Muscle of leg (tissue), 16 donors: Measurements from ENCODE around the gene ZGRF1. TPM values are rescaled to one million over a fixed set of nuclear protein-coding genes. Genes with fewer than 3 reads are reported as not detected.

Experiments
- DNase-seq: peaks from one replicate; pipeline ENCODE4 v3.0.0; 2013
- H3K27ac ChIP-seq: one replicate; pipeline ENCODE4 v1.5.1; 2013; ENCODE audit warnings: mild to moderate bottlenecking, low read length, control low read depth
- H3K27me3 ChIP-seq: one replicate; pipeline ENCODE4 v1.6.1; 2013; ENCODE audit warnings: low read length; ENCODE audit not compliant: control insufficient read depth, insufficient read depth
- H3K36me3 ChIP-seq: one replicate; pipeline ENCODE4 v1.6.1; 2013; ENCODE audit warnings: low read length; ENCODE audit not compliant: control insufficient read depth, insufficient read depth
- H3K4me1 ChIP-seq: one replicate; pipeline ENCODE4 v1.6.1; 2013; ENCODE audit warnings: low read length; ENCODE audit not compliant: control insufficient read depth, insufficient read depth
- H3K4me3 ChIP-seq: one replicate; pipeline ENCODE4 v1.5.1; 2013; ENCODE audit warnings: low read length, control low read depth
- H3K9me3 ChIP-seq: replicated peaks from 2 replicates; pipeline ENCODE4 v1.6.1; 2013; ENCODE audit warnings: low read depth, low read length; ENCODE audit not compliant: control insufficient read depth
- WGBS: methylation state at CpG from one replicate; pipeline ENCODE4 v1.1.5; 2013; ENCODE audit warnings: missing lambda C conversion rate; ENCODE audit not compliant: insufficient coverage; 5-methylcytosine and 5-hydroxymethylcytosine counted together
- long read RNA-seq, 11 donors: transcript quantifications; one replicate each; lab custom pipeline, GENCODE V29; 2026
- polyA plus RNA-seq, 8 donors: library from polyadenylated mRNA; unstranded; fragments of 120-200 nt; gene quantifications; one replicate each; pipeline versions ENCODE4 v1.2.1 to v1.2.3, GENCODE V29; 2013; ENCODE audit warnings: inconsistent platforms in 1 of 8, low replicate concordance in 1 of 8; ENCODE audit not compliant: insufficient read length in 8 of 8, insufficient read depth in 1 of 8
- total RNA-seq: library from RNA; stranded (reverse); fragments of 120-200 nt; gene quantifications from one replicate; pipeline ENCODE4 v1.2.4, GENCODE V29; 2013

The ZGRF1 gene, protein sequence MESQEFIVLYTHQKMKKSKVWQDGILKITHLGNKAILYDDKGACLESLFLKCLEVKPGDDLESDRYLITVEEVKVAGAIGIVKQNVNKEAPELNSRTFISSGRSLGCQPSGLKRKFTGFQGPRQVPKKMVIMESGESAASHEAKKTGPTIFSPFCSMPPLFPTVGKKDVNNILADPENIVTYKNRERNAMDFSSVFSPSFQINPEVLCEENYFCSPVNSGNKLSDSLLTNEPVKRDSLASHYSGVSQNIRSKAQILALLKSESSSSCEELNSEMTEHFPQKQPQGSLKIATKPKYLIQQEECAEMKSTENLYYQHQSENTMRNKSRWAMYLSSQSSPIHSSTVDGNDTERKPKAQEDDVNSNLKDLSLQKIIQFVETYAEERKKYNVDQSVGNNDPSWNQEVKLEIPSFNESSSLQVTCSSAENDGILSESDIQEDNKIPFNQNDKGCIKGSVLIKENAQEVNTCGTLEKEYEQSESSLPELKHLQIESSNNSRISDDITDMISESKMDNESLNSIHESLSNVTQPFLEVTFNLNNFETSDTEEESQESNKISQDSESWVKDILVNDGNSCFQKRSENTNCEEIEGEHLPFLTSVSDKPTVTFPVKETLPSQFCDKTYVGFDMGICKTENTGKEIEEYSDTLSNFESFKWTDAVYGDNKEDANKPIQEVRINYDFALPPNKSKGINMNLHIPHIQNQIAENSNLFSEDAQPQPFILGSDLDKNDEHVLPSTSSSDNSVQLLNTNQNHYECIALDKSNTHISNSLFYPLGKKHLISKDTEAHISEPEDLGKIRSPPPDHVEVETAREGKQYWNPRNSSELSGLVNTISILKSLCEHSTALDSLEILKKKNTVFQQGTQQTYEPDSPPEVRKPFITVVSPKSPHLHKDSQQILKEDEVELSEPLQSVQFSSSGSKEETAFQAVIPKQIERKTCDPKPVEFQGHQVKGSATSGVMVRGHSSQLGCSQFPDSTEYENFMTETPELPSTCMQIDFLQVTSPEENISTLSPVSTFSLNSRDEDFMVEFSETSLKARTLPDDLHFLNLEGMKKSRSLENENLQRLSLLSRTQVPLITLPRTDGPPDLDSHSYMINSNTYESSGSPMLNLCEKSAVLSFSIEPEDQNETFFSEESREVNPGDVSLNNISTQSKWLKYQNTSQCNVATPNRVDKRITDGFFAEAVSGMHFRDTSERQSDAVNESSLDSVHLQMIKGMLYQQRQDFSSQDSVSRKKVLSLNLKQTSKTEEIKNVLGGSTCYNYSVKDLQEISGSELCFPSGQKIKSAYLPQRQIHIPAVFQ (N-terminal part only)
- total RNA-seq (13.8 TPM), polyA plus RNA-seq (10 to 100 TPM in 3 of 8 donors, 1 to 10 TPM in 5; 6.2 to 11.5 (median 8.7) TPM)
- long read RNA-seq, donor 1, result 0 reads
- long read RNA-seq, donor 2, result 0 reads
- long read RNA-seq, donor 3, partial matches to known transcripts, result 137 of 151 reads
- long read RNA-seq, donor 3, other reads (novel, unspliced or antisense), result 14 of 151 reads
- long read RNA-seq, donor 4, result 0 reads
- long read RNA-seq, donor 5, partial matches to known transcripts, result 0 of 5 reads
- long read RNA-seq, donor 5, other reads (novel, unspliced or antisense), result 0 of 5 reads
- long read RNA-seq, donor 6, result 0 reads
- long read RNA-seq, donor 7, result 0 reads
- long read RNA-seq, donor 8, partial matches to known transcripts, result 117 of 123 reads
- long read RNA-seq, donor 8, other reads (novel, unspliced or antisense), result 6 of 123 reads
- long read RNA-seq, donor 9, partial matches to known transcripts, result 5 of 6 reads
- long read RNA-seq, donor 9, other reads (novel, unspliced or antisense), result 0 of 6 reads
- long read RNA-seq, donor 10, partial matches to known transcripts, result 333 of 344 reads
- long read RNA-seq, donor 10, other reads (novel, unspliced or antisense), result 10 of 344 reads
- long read RNA-seq, donor 11, result 0 reads

DNA sequence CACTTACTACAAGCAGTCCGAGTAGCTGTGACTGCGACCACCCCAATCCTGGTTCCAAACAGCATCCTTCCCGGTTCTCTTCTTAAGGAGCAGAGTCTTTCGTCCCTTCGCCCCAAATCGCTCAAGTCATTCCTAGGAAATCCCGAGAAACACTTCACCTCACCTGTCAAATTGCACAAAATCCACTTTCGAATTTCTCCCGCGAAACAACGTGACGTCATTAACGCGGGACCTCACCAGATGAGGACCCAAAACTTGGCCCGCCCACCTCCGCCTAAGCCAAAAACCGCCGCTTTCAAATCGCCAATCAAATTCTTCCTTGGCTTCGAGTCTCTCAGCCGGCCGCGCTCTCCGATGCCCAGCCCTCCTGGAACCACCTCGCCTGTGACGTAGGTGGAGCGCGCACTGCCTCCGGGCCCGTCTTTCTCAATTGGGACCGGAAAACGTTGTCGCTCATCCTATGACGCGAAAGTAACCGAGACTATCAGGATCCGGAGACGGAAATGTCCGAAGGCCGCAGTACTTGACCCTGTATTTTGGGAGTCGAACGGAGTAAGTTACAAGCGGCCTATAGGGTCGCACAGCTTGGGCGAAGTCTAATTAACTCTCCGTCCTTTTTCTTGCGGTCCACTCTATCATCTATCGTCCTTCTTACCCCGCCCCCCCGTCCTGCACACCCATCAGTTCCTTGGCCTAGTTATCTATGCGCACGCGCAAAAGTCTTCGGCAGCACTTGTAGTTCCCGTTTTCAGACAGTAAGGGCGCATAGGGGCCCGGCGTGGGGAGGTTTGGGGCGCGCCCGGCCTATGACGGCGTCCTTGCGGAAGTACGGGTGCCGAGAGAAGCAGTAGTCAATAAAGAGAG lies at the start of gene ZGRF1, which contains the start of gene LARP7:
TSS of gene ZGRF1 (minus strand) at position 222 of the 864 bp plus-strand sequence. CDS start 3,733 bp downstream, outside the sequence.
TSS of gene LARP7 (plus strand) at position 456 of the 864 bp plus-strand sequence. CDS start 7,527 bp downstream, outside the sequence.
- peaks cover 5% of the 10 kb centered on the region for H3K4me1 ChIP-seq
- H3K36me3 ChIP-seq, result peaks cover 2% of the 10 kb centered on the region
- under 1% methylated on average over 55 of the region's 66 CpGs for WGBS
- H3K27me3 ChIP-seq, result no peaks in the 10 kb centered on the region
- H3K4me3 ChIP-seq, result peak within 1 kb of the TSS; percentile 80
- no peaks in the 10 kb centered on the region for H3K9me3 ChIP-seq
- DNase-seq, result peak; percentile 100
- H3K27ac ChIP-seq, result peak within 1 kb of the TSS; percentile 99

DNA sequence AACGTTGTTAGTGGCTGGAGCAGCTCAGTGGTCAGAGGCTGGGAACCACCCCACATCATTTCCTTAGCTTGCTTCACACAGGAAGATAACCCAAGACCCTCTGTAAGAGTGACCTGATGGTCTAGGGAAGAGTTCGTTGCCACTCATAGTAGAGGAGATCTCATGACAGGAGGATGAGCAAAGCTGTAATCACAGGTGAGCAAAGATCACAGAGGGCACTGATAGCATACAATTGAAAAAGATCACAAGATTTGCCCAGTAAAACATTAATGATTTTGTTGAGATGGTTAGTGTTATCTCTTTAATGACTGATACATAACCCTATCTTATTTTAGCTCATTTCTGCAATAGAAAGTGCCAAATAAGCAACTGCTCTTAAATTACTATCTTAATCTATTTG lies 44.3 kb upstream of the ZGRF1 start:
- Histone ChIP-seq H3K27me3 (no peaks in the 10 kb centered on the region), H3K36me3 (no peaks in the 10 kb centered on the region), H3K4me3 (no peak overlapping the region), H3K9me3 (no peaks in the 10 kb centered on the region), H3K4me1 (no peaks in the 10 kb centered on the region), H3K27ac (no peak overlapping the region)
- DNase-seq, result no peak
- WGBS, result 100% methylated on average over 1 of the region's 2 CpGs

DNA sequence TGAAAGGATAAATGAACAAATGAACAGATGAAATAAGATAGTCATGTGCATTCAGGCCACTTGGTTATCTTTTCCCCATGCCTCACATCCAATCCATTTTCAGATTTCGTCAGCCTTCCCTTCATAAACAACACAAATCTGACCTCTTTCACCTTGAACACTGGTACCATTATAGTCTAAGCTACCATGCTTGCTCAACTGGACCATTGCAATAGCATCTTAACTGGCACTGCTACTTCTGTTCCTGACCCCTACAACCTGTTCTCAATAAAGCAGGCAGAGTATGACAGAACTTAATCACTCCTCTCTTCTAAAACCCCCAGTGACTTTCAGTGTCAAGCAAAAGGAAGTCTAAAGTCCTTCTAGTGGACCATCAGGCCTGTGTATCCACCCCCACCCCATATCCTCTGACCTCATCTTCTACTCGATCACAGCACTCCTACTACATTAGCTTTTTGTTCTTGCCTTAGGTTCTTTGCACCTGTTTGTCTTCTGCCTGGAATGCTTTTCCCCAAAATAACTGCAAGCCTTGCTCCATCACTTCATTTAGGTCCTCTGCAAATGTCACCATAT lies 40.9 kb upstream of the ZGRF1 start:
- no peaks in the 10 kb centered on the region for H3K9me3 ChIP-seq
- DNase-seq, result no peak
- H3K36me3 ChIP-seq, result no peaks in the 10 kb centered on the region
- H3K4me3 ChIP-seq, result no peak overlapping the region
- 76% methylated on average over 2 of the region's 2 CpGs for WGBS
- peaks cover under 1% of the 10 kb centered on the region for H3K4me1 ChIP-seq
- no peak overlapping the region for H3K27ac ChIP-seq
- no peaks in the 10 kb centered on the region for H3K27me3 ChIP-seq

DNA sequence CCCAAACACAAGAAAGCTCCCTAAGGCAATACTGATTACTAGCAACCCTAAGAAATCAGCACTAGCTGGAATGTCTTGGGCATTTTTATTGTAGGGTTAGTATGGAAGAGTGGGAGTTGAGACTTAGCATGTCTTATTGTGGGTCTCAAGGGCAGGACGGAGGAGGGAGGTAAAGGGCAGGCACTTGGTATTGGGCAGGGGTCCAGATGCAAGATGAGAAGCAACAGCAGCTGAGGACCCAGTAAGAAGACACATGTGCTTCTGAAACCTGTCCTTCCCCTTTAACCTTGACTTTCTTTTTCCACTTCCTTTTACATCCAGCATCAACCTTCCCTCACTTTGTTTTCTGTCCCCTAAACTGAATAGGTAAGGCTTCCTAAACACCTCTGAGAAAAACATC lies 37.7 kb upstream of the ZGRF1 start:
- Histone ChIP-seq H3K27ac (peak overlapping the region; percentile 65), H3K4me1 (peaks cover 3% of the 10 kb centered on the region), H3K4me3 (no peak overlapping the region), H3K9me3 (no peaks in the 10 kb centered on the region), H3K27me3 (no peaks in the 10 kb centered on the region), H3K36me3 (no peaks in the 10 kb centered on the region)
- DNase-seq, result peak; percentile 73
- 71% methylated on average over 1 of the region's 1 CpG for WGBS

DNA sequence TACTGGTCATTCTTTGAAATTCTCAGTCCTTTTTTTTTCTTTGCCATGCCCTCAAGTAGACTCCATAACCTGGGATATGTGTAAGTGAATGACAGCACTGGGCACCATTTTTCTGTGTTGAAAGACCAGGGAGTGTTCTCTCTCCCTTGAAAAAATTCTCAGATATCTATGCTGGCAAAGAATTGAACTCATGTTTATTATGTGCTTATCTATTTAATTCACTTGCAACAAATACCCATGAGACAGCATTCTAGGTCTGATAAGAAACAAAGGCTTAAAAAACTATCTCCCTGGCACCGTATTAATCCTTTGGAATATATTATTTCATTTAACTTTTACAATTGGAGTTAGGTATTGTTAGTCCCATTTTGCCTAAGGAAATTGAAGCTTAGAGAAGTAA lies 37.0 kb upstream of the ZGRF1 start:
- Histone ChIP-seq H3K36me3 (no peaks in the 10 kb centered on the region), H3K9me3 (no peaks in the 10 kb centered on the region), H3K4me3 (no peak overlapping the region), H3K27me3 (no peaks in the 10 kb centered on the region), H3K27ac (peak overlapping the region; percentile 48), H3K4me1 (peaks cover 3% of the 10 kb centered on the region)
- DNase-seq, result no peak
- no CpG with 5 or more reads among the region's 1 CpG for WGBS

DNA sequence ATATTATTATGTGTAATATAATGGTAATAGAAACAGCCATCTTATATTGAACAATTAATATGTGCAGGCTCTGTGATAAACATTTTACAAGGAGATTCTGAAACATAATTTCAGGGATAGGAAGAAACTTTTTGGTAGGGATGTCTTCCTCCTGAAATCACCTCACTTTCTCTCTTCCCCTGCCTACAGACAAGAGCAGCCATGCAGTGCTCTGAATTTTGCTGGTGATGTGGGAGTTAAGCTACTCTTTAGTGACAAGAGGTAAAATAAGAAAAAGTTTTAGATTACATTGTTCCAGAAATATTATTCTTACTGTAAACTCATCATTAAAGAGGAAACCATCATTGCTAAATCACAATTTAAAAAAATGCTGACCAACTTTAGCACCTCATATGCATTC lies 36.4 kb upstream of the ZGRF1 start:
- H3K9me3 ChIP-seq, result no peaks in the 10 kb centered on the region
- DNase-seq, result no peak
- no peak overlapping the region for H3K4me3 ChIP-seq
- H3K4me1 ChIP-seq, result peaks cover 3% of the 10 kb centered on the region
- no peaks in the 10 kb centered on the region for H3K36me3 ChIP-seq
- H3K27ac ChIP-seq, result no peak overlapping the region
- H3K27me3 ChIP-seq, result no peaks in the 10 kb centered on the region

DNA sequence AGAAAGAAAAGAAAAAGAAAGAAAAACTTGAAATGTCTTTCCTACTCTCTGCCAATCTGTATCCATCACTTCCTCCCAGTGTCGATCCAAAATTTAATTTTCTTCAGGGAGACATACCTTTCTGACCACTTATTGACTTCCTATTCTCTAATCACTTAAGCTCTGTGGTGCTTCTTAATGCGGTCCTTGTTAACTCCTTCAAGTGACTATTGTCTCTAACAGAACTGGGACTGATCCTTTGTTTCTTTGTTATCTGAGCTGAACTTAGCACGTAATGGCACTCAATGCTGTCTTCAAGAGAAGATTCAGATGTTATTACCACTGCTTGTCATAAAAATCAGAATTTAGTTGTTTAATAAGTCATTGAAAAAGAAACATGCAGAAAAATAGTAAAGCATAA lies 31.4 kb upstream of the ZGRF1 start:
- no peaks in the 10 kb centered on the region for H3K27me3 ChIP-seq
- no peaks in the 10 kb centered on the region for H3K9me3 ChIP-seq
- 88% methylated on average over 2 of the region's 3 CpGs for WGBS
- DNase-seq, result no peak
- no peak overlapping the region for H3K27ac ChIP-seq
- no peaks in the 10 kb centered on the region for H3K36me3 ChIP-seq
- H3K4me1 ChIP-seq, result peaks cover 3% of the 10 kb centered on the region
- H3K4me3 ChIP-seq, result no peak overlapping the region

DNA sequence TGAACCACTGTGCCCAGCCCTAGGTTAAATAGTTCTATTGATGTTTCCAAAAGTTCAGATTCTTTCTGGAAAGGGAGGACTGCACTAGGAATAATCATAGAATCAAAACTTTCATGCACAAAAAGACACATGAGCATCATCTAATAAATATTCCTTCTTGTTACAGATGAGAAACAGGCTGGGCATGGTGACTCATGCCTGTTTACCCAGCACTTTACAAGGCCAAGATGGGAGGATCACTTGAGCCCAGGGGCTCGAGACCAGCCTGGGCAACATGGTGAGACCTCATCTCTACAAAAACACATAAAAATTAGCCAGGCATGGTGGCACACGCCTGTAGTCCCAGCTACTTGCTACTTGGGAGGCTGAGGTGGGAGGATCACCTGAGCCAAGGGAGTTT lies 27.9 kb upstream of the ZGRF1 start:
- Histone ChIP-seq H3K36me3 (no peaks in the 10 kb centered on the region), H3K4me1 (no peaks in the 10 kb centered on the region), H3K27ac (no peak overlapping the region), H3K27me3 (no peaks in the 10 kb centered on the region), H3K9me3 (no peaks in the 10 kb centered on the region), H3K4me3 (no peak overlapping the region)
- DNase-seq, result no peak
- WGBS, result no CpG with 5 or more reads among the region's 2 CpGs
